Astrocyte (in vitro differentiated cells and primary cell): ENCODE data around the gene GOLPH3.

Experiments used
- EZH2 ChIP-seq: IDR thresholded peaks from 2 replicates; pipeline ENCODE4 v1.6.1; 2012; ENCODE audit warnings: mild to moderate bottlenecking, low read length, inconsistent platforms; ENCODE audit not compliant: insufficient read depth
- TF ChIP-seq, protein P1 (sequence below): IDR thresholded peaks from 2 replicates; pipeline ENCODE4 v1.5.1; 2011; ENCODE audit warnings: low read depth, mild to moderate bottlenecking, inconsistent platforms, low read length, moderate library complexity; ENCODE audit not compliant: insufficient read depth

DNA sequence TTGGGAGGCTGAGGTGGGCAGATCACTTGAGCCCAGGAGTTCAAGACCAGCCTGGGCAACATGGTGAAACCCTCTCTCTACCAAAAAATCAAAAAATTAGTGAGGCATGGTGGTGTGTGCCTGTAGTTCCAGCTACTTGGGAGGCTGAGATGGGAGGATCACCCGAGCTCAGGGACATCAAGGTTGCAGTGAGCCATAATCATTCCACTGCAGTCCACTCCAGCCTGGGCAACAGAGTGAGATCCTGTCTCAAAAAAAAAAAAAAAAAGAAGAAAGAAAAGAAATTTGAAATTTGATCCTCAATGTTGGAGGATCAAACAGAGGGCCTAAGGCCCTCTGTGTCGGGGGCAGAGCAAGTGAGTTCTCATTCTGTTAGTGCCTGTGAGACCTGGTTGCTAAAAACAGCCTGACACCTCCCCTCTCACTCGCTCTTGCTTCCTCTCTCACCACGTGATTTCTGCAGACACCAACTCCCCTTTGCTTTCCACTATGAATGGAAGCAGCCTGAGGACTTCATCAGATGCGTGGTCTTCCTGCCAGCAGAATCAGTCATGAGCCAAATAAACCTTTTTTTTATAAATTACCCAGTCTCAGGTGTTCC lies 8.4 kb upstream of the GOLPH3 start:
- TF ChIP-seq, protein P1, sequence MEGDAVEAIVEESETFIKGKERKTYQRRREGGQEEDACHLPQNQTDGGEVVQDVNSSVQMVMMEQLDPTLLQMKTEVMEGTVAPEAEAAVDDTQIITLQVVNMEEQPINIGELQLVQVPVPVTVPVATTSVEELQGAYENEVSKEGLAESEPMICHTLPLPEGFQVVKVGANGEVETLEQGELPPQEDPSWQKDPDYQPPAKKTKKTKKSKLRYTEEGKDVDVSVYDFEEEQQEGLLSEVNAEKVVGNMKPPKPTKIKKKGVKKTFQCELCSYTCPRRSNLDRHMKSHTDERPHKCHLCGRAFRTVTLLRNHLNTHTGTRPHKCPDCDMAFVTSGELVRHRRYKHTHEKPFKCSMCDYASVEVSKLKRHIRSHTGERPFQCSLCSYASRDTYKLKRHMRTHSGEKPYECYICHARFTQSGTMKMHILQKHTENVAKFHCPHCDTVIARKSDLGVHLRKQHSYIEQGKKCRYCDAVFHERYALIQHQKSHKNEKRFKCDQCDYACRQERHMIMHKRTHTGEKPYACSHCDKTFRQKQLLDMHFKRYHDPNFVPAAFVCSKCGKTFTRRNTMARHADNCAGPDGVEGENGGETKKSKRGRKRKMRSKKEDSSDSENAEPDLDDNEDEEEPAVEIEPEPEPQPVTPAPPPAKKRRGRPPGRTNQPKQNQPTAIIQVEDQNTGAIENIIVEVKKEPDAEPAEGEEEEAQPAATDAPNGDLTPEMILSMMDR, result no peak
- TF ChIP-seq EZH2, result no peak
